Right ventricle myocardium superior (tissue), 1 donor: Measurements from ENCODE around the gene EGFLAM. TPM values are rescaled to one million over a fixed set of nuclear protein-coding genes. Genes with fewer than 3 reads are reported as not detected.

Experiments
- ATAC-seq: fragments of 200-7000 bp; cut with Tn5 transposase; one replicate; pipeline ENCODE4 v1.9.1; 2020; ENCODE audit warnings: mild to moderate bottlenecking; ENCODE audit not compliant: poor library complexity
- DNase-seq: peaks from one replicate; pipeline ENCODE4 v3.0.0-alpha.2; 2020
- intact Hi-C: fragments of 100-400 bp; cut with DNase I; formaldehyde crosslinking; loops from one replicate; pipeline ENCODE4 v1.11.2; 2022
- total RNA-seq: library from RNA; stranded (reverse); fragmentation: NEBNext Ultra II Directional; extraction: Animal tissue kit (Norgen Biotek cat#: 25700); gene quantifications from one replicate; pipeline ENCODE4 v1.2.1, GENCODE V29; 2021
- donor health status: DM: no; HTN: yes; CAD: no; lungs with severe emphysema.

Gene EGFLAM
- total RNA-seq, 1 donor from 2014 or later: 9.1 TPM

DNA sequence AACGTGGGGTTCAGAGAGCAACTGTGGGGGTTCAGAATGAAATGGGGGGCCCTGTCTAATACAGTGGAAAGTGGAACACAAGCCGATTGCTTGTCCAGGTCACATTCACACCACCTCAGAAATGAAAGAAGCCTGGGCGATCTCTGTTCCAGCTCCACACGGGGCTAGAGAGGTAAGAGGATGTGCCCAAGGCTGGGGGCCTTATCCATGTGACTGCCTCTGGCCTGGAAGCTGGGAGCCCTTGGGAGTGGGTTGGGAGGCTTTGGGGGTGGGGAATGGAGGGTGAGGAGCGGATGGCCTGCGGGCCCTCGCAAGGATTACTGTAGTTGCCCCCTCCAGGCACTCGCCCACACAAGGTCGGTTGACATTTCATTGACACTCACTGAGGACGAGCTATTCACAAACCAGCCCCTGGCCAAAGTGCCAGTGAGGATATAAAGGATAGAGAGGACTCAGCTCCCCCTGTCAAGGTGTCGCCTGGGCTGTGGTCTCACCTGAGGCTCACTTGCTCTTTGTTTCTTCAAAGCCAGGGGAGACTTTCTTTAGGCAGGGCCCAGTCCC, 211.4 kb downstream of the EGFLAM start:
- no peak for ATAC-seq
- DNase-seq: no peak
- intact Hi-C loops: no loop called here

DNA sequence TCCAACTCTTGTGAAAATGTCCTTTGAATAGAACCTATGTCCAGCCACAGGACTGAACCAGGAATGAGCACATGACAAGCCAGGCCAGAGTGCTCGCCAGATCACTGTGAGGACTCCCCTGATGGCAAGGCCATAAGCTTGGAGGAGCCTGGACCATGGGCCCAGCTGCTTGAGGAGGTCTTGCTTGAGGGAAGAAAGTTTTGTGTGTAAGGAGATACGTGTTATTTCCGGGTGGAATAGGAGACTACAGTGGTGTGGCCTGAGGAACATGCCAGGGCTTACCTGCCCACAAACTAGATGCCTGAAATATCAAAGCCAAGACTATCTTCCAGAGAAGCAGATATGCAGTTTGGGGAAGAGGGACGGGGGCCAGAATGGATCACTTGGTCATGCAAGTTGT, 213.3 kb downstream of the EGFLAM start:
- ATAC-seq (no peak), DNase-seq (no peak)
- intact Hi-C loops: no loop called here

DNA sequence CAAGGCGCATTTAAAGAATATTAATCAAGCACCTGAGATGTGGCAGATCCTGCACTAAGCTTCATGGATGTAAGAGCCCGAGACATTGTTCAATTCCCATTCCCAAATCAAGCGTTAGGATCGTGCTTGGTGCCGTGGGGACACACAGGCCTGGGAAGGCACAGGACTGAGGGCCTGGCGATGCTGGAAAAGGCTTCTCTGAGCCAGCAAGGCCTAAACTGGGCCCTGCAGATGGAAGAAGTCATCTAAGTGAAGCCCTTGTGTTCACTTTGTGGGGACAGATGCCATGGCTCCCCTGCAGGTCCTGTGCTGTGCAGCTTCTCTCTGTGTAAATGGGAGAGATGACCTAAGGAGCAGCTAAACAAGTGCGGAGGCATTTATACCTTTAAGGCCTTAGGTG, 214.2 kb downstream of the EGFLAM start:
- DNase-seq (no peak), ATAC-seq (no peak)
- intact Hi-C loops: no loop called here

DNA sequence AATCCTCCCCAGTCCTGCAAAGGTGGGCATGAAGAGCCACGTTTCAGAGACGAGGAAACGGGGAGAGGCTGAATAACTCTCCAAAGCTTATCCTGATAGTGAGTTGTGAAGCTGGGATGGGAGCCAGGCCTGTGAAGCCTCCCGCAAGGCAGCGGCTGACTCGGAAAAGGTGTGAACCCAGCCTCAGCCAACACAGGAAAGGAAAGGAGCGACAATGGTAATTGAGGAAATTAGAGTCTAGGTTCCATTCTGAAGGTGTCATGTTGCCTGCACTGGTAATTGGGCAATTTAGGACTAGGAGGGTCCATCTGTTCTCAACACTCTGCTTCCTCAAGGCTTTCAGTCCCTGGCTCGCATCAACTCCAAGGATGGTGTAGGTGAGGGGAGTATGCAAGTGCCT, 214.6 kb downstream of the EGFLAM start:
- ATAC-seq (peak; percentile 32), DNase-seq (peak; percentile 58)
- intact Hi-C loops: no loop called here

DNA sequence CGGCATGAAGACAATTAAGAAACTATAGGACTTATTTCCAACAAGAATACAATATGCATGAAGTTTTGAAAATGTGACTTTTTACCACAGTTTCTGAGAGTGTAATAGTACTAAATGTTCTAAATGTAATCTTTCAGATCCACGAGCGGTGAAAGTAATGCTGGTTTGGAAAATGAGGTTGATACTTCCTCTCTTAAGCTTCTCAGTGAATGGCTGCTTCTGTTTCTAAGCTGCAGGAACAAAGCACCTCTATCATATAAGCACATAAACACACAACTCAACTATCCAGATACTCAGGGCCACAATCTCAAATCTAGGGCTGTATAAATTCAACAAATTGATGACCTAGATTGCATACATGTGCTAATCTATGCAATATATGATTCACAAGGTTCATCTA, 219.8 kb downstream of the EGFLAM start:
- intact Hi-C loops: no loop called here
- DNase-seq: no peak

DNA sequence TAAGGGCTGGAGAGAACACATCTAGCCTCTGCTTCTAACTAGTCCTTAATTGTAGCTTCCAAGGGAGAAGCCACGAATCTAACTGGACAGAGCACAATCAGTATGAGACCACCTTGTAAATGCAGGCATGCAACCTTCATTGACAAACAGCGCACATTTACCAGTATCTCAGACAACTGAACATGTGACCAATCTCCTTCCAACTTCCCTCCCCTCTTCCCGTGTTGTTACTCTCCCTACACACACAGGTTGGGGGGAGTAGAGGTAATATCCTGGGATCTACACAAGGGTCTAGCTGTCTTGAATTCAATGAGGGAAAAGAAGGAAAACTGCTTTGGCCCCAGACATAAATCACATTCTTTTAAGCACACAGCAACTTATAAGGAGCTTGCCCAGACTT, 220.5 kb downstream of the EGFLAM start:
- no peak for DNase-seq
- intact Hi-C loops: no loop called here
- ATAC-seq: no peak

More for the DNA sequence above, 219.8 kb downstream of the EGFLAM start:
- ATAC-seq: no peak

DNA sequence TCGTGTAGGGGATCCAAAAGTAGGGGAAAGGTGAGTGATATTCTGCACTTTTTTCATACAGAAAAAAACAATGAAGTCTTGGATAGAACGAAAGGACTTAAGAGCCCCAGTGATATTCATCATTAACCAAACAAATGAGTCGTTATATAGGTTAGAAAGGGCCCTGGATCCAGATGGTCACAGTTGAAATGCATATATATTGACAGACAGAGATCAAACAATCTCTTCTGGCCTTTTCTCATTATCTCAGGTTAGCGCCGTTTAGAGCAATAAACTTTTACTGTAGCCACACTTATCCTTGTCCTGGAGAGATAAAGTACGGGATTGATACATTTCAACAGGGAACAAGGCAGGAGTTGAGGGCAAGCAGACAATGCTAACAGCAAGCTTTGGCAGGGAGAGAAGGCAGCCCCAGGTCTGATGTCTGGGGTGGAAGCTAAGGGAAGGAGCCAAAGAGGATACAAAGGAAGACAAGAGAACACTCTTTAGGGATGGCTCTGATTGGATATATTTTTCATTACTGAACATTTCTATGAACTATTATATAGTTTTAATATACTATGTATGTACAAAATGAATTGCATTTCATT, 221.1 kb downstream of the EGFLAM start:
- no peak for DNase-seq
- peak; percentile 58 for ATAC-seq
- intact Hi-C loops: no loop called here

DNA sequence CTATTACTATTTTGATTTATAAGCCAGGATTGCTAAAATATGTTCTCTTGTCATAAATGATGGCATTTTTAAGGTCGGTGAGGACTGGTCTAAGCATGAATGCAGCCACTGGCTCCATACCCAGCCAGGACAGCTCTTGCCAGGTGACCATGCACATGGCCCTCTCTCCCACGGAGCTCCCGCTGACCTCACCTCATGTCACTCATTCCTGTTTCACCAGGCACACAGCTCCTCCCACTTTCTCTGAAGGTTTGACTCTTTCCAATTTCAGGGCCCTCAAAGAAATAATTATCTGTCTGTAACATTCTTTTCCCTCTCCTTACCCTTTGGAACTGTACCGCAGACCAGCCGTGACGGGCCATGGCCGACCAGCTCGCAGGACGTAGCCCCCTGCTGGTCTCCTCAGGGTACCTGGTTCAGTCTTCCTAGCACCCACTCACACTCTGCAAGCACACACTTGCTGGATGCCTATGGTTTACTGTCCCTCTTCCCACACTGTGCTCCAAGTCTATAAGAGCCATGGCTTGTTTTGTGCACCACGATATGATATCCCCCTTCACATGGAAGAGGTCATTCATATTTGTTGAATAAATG, 225.5 kb downstream of the EGFLAM start:
- intact Hi-C loops: no loop called here
- DNase-seq (no peak), ATAC-seq (no peak)

DNA sequence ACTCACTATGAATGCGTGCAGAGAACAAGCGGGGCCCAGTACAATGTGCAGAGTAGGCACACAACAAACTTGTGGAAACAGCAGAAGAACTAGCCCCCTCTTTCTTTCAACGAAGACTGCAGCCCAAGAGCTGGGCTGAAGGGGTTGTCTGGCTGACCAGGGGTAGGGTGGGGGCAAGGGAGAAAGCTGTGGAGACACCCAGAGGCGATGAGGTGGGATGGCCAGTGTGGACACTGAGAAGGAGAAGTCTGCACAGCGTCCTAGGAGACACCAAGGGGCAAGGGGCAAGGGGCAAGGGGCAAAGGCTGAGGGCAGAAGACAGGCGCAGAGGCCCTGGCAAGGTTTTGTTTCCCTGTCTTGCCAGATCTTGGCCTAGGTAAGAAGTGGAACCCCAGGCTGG, 235.8 kb downstream of the EGFLAM start:
- intact Hi-C loops: no loop called here
- ATAC-seq: no peak
- DNase-seq: no peak

DNA sequence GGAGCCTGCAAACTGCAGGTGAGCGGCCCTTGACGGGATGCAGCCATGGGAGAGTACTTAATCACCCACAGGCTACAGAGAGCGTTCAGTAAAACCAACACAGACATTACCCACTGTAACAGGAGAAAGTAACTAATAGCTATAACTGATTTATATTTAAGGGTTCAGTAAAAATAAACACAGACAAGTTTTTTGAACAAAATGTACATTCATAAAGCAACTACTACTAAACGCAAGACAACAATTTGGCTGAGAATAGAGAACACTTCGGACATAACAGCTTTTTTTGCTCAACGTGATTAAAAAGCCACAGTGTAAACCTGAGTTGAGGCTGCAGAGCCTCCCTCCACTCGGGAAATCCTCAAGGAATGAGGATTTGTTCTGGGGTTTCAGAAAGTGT, 236.4 kb downstream of the EGFLAM start:
- no peak for DNase-seq
- ATAC-seq: no peak
- intact Hi-C loops: no loop called here

DNA sequence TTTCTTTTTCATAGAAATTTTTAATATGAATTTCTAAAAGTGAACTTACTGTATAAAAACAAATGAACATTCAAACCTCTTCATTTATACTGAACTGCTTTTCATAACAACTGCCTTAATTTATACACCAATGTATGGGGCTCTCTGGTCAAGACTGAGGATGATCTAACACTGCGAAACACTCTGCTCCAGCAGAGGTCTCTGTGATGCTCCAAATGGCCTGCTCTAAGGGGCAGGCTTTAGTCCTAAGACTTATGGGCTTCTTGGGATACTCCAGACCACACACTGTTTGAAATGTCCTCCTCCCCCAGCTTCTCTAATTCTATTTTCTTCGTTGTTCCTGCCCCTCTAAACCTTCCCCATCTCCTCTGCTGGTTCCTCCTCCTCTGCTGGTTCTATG, 239.6 kb downstream of the EGFLAM start:
- ATAC-seq (no peak), DNase-seq (no peak)
- intact Hi-C loops: no loop called here

DNA sequence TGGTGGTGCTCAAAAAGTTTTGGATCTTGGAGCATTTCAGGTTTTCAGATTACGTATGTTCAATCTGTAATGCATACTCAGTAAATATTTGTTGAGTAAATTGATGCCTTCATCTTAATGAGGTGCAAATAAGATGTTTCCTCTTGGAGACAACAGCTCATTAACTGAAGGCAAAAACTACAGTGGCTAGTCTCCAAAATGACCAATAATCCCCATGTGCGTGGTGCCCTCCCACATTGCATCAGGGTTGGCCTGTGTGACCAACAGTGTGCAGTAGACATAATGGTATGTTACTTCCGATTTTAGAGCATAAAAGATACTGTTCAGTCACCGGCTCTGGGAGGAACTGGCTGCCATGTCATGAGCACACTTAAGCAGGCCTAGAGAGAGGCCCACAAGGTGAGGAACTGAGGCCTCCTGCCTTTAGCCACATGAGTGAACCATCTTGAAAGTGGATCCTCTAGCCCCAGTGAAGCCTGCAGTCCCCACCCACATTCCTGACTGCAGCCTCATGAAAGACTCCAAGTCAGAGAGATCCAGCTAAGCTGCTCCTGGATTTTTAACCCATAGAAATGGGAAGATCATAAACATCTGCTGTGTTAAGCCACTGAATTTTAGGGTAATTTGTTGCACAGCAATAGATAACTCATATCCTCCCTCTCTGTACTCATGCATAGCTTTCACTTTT, 242.4 kb downstream of the EGFLAM start:
- ATAC-seq (no peak), DNase-seq (no peak)
- intact Hi-C loops: no loop called here

DNA sequence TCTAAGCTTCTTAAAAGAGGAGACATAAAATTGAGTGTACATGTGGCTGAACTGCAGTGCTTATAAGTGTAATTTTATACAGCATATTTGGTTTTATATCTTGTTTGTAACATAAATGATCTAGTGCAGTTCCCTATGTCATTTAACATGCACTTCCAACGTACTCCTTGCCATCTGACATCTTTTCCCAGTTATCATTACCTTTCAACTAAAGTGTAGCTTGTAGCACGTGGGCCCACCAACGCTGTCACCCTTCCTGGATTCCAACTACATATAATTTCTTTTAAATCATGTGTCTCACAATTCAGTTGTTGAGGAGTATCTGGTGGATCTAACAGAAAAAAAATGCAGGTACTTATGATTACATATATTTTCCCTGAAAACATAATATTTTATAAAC, 247.9 kb downstream of the EGFLAM start:
- intact Hi-C loops: no loop called here
- ATAC-seq: no peak
- no peak for DNase-seq

DNA sequence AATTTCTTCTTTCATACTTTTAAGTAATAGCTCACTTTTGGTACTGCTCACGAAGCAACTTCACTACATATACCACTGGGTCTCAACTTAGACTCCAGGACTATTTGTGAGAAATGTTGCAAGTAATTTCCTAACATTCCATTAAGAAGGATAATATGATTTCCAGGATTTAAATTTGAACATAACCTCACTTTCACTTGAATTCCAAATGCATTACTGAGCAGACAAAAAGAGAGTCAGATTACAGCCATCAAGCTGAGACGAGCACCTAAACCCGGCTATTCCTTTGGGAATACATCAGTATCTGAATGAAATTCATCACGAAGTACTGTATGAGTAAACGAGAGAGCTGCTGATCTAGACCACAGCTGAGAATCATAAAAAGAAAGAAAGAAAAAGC, 250.8 kb downstream of the EGFLAM start:
- ATAC-seq (no peak), DNase-seq (no peak)
- intact Hi-C loops: no loop called here
